ENCODE results near the gene ETV5. TPM values are rescaled to one million over a fixed set of nuclear protein-coding genes. Genes with fewer than 3 reads are reported as not detected.

Gene ETV5
- total and polyA plus RNA-seq, 9 of the 15 experiments (the other 6 are each of a cell fraction or from before 2014, with no cell fraction given): 9.2 to 25.9 (median 15.9) TPM

DNA sequence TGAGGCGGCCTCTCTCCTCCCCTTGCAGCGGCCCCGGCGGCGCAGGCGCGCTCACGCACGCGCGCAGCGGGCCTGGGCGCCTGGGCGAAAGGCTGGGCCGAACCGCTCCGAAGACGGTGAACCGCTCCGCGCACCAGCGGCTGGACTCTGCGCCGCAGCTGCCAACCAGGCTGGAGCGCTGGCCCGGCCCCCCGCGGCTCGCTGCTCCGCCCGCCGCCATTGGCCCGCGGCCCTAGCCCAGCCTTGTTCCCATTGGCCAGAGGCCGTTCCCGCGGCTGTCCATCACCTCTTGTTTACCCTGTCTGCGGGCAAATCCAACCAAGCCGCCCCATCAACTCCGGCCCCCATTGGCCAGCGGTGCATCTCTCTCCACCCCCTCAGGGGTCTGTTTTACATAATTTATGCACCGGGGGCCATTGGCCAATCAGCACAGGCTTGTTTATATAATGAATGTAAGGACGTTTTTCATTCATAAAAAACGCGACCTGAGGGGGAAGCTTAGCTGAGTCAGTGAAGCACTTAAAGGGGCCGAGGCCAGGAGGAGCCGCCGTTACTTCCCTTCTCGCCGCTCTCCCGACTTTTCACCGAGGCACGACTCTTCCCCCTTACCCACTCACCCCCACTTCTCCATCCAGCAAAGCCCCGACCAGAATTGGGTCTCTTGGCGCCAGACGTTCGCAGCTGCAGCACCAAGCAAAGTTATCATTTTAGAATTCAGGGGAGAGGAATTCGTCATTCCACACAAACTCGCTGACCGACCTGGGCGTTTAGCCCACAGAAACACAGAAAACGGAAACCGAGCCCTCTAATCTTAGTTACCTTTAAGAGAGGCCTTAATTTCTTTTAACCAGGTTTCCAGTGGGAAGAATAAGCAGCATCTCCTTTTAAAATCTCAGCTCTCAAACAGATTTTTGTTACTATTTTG, at the start of gene ETV5 (continued):
- TF ChIP-seq, protein P1, sequence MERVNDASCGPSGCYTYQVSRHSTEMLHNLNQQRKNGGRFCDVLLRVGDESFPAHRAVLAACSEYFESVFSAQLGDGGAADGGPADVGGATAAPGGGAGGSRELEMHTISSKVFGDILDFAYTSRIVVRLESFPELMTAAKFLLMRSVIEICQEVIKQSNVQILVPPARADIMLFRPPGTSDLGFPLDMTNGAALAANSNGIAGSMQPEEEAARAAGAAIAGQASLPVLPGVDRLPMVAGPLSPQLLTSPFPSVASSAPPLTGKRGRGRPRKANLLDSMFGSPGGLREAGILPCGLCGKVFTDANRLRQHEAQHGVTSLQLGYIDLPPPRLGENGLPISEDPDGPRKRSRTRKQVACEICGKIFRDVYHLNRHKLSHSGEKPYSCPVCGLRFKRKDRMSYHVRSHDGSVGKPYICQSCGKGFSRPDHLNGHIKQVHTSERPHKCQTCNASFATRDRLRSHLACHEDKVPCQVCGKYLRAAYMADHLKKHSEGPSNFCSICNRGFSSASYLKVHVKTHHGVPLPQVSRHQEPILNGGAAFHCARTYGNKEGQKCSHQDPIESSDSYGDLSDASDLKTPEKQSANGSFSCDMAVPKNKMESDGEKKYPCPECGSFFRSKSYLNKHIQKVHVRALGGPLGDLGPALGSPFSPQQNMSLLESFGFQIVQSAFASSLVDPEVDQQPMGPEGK (CRISPR knock-in tag; IDR thresholded peaks at IDR 0.05; ENCODE audit: borderline replicate concordance): no peak
- TF ChIP-seq, protein P2, sequence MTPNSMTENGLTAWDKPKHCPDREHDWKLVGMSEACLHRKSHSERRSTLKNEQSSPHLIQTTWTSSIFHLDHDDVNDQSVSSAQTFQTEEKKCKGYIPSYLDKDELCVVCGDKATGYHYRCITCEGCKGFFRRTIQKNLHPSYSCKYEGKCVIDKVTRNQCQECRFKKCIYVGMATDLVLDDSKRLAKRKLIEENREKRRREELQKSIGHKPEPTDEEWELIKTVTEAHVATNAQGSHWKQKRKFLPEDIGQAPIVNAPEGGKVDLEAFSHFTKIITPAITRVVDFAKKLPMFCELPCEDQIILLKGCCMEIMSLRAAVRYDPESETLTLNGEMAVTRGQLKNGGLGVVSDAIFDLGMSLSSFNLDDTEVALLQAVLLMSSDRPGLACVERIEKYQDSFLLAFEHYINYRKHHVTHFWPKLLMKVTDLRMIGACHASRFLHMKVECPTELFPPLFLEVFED (CRISPR knock-in tag; conservative IDR thresholded peaks at IDR 0.05): no peak
- no peak for TF ChIP-seq SIRT6 (IDR thresholded peaks at IDR 0.05; ENCODE audit: low read depth, low read length)
- TF ChIP-seq RFX1 (IDR thresholded peaks at IDR 0.05): no peak
- TF ChIP-seq CREM (IDR thresholded peaks at IDR 0.05; ENCODE audit: low read depth): peak; percentile 35
- no peak for TF ChIP-seq ZNF408 (CRISPR knock-in tag; IDR thresholded peaks at IDR 0.05; ENCODE audit: low read depth)
- peak; percentile 85 for TF ChIP-seq FOSL1 (tag; conservative IDR thresholded peaks at IDR 0.05)
- TF ChIP-seq HDAC6 (IDR thresholded peaks at IDR 0.05; ENCODE audit: low read depth, low read length): no peak
- TF ChIP-seq RBM15 (IDR thresholded peaks at IDR 0.05; ENCODE audit: insufficient read depth, low read length): no peak
- no peak for TF ChIP-seq JUNB (CRISPR knock-in tag; conservative IDR thresholded peaks at IDR 0.05)
- peak; percentile 39 to 43; a peak in 1 of 4 replicates for TF ChIP-seq KDM1A (IDR thresholded peaks at IDR 0.05)
- no peak for TF ChIP-seq MCM2 (IDR thresholded peaks at IDR 0.05; ENCODE audit: low read depth)
- no peak for TF ChIP-seq MCM7 (IDR thresholded peaks at IDR 0.05)
- TF ChIP-seq ARNT (IDR thresholded peaks at IDR 0.05): no peak
- no peak for TF ChIP-seq MCM5 (IDR thresholded peaks at IDR 0.05; ENCODE audit: low read depth)
- TF ChIP-seq, protein P3, sequence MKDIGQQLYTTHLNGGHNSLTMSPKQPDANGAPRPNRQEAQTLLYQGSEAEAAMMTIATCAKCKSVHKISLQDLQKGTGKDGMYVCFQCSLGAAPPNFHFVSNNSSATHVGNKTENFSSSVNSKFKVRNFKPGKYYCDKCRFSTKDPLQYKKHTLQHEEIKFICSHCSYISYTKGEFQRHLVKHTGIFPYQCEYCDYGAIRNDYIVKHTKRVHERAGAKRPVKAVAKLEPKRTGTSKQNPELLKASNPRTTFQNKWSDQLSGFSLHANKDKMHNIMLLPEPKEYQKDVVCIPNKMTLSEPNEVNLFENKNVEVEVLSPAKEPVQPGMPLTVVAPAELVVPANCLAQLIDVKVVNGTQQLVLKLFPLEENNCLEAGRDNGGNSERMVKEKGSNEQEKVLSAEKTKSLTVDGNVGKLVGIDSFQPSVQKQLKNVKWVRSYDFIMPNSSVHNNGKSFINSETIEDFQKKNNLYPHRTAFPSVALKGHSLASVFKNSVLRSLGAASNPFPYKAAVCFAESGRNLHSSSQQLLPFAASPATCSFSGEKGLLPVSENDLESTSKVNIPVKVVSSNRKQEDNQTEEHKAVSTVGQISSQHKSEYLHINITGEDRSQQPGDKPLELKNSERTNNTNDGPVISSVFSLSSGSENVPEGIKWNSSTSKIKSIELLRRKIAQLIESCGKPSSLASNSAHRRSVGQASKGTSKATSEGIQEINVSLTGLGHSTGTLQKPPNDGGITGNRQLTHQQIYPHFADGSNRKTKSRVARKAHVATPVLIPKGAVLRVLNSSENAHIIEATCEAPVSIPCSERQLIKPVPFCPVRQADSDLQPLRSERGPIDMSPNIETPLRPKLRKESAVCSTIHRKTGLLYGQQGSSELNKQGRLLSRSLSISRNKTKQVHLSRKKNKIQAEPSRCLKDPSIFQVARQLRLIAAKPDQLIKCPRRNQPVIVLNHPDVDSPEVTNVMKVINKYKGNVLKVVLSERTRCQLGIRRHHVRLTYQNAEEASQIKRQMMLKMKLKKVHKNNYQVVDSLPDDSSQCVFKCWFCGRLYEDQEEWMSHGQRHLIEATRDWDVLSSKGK (CRISPR knock-in tag; IDR thresholded peaks at IDR 0.05): no peak
- TF ChIP-seq NR2C2 (CRISPR knock-in tag; IDR thresholded peaks at IDR 0.05): 0 out of 2 replicates have a peak, but pooled peaks have one; percentile 38
- TF ChIP-seq NR2C2 (tag; IDR thresholded peaks at IDR 0.05): 0 out of 2 replicates have a peak, but pooled peaks have one; percentile 17
- TF ChIP-seq, protein P4, sequence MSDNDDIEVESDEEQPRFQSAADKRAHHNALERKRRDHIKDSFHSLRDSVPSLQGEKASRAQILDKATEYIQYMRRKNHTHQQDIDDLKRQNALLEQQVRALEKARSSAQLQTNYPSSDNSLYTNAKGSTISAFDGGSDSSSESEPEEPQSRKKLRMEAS (CRISPR knock-in tag; IDR thresholded peaks at IDR 0.05): peak; percentile 50; the same call in 1 of the 2 replicates
- 0 out of 2 replicates have a peak, but pooled peaks have one; percentile 26 for TF ChIP-seq SMARCA4 (IDR thresholded peaks at IDR 0.05)
- peak; percentile 93 for TF ChIP-seq POLR2G (IDR thresholded peaks at IDR 0.05; ENCODE audit: low read depth, low read length)

Data from K562 (cell line).